GM10266 (cell line): Measurements from ENCODE around the gene TSEN34.

Source experiments
- DNase-seq: peaks from one replicate; pipeline ENCODE4 v3.0.0; 2012; ENCODE audit errors: extremely low spot score
- CTCF ChIP-seq: IDR thresholded peaks from 2 replicates; pipeline ENCODE4 v1.5.1; 2012; ENCODE audit warnings: mild to moderate bottlenecking, low read depth; ENCODE audit not compliant: control insufficient read depth, insufficient read depth; ENCODE audit errors: missing control alignments

The TSEN34 gene

GRCh38 chr19:54155694-54156093, 35.4 kb upstream of the TSEN34 start:
- DNase-seq: no peak
- TF ChIP-seq CTCF: no peak

GRCh38 chr19:54156490-54156889, 34.6 kb upstream of the TSEN34 start:
- DNase-seq: no peak
- TF ChIP-seq CTCF: no peak

GRCh38 chr19:54156953-54157352, 34.2 kb upstream of the TSEN34 start:
- DNase-seq: no peak
- TF ChIP-seq CTCF: no peak

- peak; percentile 70 for DNase-seq
- TF ChIP-seq CTCF: no peak
Measured at GRCh38 chr19:54158812-54159351, 32.2 kb upstream of the TSEN34 start.

GRCh38 chr19:54159352-54160181, 31.5 kb upstream of the TSEN34 start, which contains the start of gene LENG1:
Gene LENG1, minus strand, starts transcription at chr19:54159721. Its CDS starts 26 bp downstream, at chr19:54159695.
- peak; percentile 99 for DNase-seq
- TF ChIP-seq CTCF: peak; percentile 29

- TF ChIP-seq CTCF: no peak
- no peak for DNase-seq
Measured at GRCh38 chr19:54160182-54160811, 30.8 kb upstream of the TSEN34 start.

GRCh38 chr19:54160854-54161253, 30.3 kb upstream of the TSEN34 start:
- DNase-seq: no peak
- TF ChIP-seq CTCF: no peak
